DLD1 (cell line): ENCODE results near the gene WDR93.
"Not testable (repeated sequence)": the region's sequence is repeated elsewhere in the genome, so short reads cannot be mapped to it uniquely, and the experiment has no call there.

Experiments
- in situ Hi-C: cut with HindIII; loops from 2 replicates; pipeline ENCODE4 v1.10.0; 2017; ENCODE audit warnings: low sequenced_read_pairs

WDR93 gene

GRCh38 chr15:89766357-89767311 lies 76.0 kb downstream of the WDR93 start:
- in situ Hi-C loops: no loop called here

- in situ Hi-C loops: no loop called here
Measured at GRCh38 chr15:89767411-89767915, 76.9 kb downstream of the WDR93 start.

- in situ Hi-C loops: no loop called here
Measured at GRCh38 chr15:89768071-89768500, 77.5 kb downstream of the WDR93 start.

GRCh38 chr15:89769366-89769765 lies 78.8 kb downstream of the WDR93 start:
- in situ Hi-C loops: no loop called here

GRCh38 chr15:89770041-89770440 lies 79.4 kb downstream of the WDR93 start:
- in situ Hi-C loops: no loop called here

GRCh38 chr15:89772932-89773583 lies 82.4 kb downstream of the WDR93 start:
- in situ Hi-C loops: no loop called here

DNA sequence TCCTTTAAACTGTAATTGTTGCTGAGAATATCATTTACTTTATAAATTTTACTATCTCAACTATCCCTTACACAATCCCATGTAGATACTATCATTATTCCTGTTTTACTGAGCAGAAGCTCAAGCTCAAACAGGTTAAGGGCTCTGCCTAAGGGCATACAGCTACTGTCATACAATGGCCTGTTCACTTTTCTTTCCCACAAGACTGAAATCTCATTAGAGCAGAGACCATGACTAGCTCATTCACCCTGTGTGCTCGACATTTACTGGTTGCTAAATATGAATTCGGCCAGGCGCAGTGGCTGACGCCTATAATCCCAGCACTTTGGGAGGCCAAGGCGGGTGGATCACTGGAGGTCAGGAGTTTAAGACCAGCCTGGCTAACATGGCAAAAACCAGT lies 83.9 kb downstream of the WDR93 start:
- in situ Hi-C loops: no loop called here

- in situ Hi-C loops: no loop called here
Measured at GRCh38 chr15:89775815-89776214, 85.2 kb downstream of the WDR93 start.

GRCh38 chr15:89776274-89777072 lies 85.9 kb downstream of the WDR93 start, which contains the start of gene MESP2:
TSS of gene MESP2 (plus strand) at chr15:89776332. CDS start at chr15:89776358, 26 bp downstream.
- in situ Hi-C loops: no loop called here

GRCh38 chr15:89777073-89777751 lies 86.6 kb downstream of the WDR93 start:
- in situ Hi-C loops: no loop called here

DNA sequence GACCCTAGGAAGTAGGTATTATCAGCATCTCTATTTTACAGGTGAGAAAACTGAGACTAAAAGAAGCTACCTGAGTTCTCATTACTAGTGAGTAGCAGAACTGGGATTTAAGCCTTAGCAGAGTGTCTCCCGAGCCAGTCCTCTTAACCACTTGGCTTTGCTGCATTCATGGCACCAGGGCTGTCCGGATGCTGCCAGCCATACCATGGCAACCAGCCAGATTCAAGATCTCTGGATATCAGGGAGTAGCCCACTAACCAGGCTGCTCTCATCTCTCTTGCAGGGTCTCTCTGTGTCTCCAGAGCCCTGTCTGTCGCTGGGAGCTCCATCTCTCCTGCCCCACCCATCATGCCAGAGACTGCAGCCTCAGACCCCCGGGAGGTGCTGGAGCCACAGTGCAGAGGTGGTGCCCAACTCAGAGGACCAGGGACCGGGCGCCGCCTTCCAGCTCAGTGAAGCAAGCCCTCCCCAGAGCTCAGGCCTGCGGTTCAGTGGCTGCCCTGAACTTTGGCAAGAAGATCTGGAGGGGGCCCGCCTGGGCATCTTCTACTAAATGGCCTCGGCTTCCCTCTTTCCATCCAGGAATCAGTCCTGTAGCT lies 87.3 kb downstream of the WDR93 start:
- in situ Hi-C loops: no loop called here

DNA sequence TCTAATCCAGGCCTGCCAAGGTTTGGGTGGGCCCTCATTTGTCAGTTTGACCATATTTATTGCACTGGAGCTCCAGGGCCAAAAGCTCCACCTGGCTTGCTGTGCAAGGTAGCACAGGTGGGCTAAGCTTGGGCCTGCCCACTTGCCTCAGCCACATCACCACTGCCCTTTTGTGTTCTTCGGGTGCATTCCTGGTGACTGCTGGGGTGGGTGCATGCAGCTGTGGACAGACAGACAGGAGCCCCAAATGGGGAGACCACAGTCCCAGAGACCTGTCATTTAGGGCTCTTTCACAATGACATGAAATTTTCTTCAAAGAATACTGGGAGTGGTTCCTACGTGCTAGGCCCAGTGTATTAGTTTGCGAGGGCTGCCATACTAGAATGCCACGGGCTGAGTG lies 88.2 kb downstream of the WDR93 start:
- in situ Hi-C loops: no loop called here

- in situ Hi-C loops: no loop called here
Measured at GRCh38 chr15:89780601-89781000, 90.0 kb downstream of the WDR93 start.

GRCh38 chr15:89781055-89781454 lies 90.4 kb downstream of the WDR93 start:
- in situ Hi-C loops: no loop called here

DNA sequence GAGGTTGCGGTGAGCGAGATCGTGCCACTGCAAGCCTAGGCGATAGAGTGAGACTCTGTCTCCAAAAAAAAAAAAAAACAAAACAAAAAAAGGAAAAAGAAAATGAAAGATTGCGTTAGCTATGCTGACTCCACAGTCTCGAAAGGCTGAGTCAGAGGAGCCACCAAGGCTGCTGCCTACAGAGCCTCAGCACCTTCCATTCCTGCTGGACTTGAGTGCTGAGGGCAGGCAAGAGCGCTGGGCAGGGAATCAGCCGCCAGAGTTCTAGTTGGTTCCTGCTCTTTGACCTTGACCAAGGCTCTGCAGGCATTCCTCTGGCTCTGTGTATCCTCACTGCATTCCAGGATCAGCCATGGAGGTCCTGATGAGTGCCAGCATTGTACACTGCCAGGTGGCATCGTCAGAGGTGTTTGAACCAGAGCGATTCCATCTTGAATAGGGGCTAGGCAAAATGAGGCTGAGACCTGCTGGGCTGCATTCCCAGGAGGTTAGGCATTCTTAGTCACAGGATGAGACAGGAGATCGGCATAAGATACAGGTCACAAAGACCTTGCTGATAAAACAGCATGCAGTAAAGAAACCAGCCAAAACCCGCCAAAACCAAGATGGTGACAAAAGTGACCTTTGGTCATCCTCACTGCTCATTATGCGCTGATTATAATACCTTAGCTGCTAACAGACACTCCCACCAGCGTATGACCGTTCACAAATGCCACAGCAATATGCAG lies 91.4 kb downstream of the WDR93 start:
- in situ Hi-C loops: no loop called here

DNA sequence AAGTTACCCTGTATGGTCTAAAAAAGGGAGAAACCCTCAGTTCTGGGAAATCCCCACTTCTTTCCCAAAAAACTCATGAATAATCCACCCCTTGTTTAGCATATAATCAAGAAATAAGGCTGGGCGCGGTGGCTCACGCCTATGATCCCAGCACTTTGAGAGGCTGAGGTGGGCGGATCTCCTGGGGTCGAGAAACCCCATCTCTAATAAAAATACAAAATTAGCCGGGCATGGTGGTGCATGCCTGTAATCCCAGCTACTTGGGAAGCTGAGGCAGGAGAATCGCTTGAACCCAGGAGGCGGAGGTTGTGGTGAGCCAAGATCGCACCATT lies 92.0 kb downstream of the WDR93 start:
- in situ Hi-C loops: not testable (repeated sequence)

GRCh38 chr15:89783111-89783860 lies 92.7 kb downstream of the WDR93 start:
- in situ Hi-C loops: no loop called here

GRCh38 chr15:89783861-89784685 lies 93.5 kb downstream of the WDR93 start:
- in situ Hi-C loops: no loop called here
